Activated naive CD8-positive, alpha-beta T cell treated with anti-CD3 and anti-CD28 coated beads, Interleukin-2, amount 10 ng/mL, durations not matched to agents 7 days and 5 days (primary cell): ENCODE results near the gene LRRTM2. TPM values are rescaled to one million over a fixed set of nuclear protein-coding genes. Genes with fewer than 3 reads are reported as not detected.
"Not testable (repeated sequence)": the region's sequence is repeated elsewhere in the genome, so short reads cannot be mapped to it uniquely, and the experiment has no call there.

Source experiments
- ATAC-seq: fragments of 150-1000 bp; cut with Tn5 transposase; one replicate; pipeline ENCODE4 v1.10.0; 2021; ENCODE audit warnings: low read depth, moderate library complexity
- POLR2A ChIA-PET: fragments of 350-600 bp; sonication (Branson Sonifier 250); formaldehyde crosslinking; loops from one replicate; lab custom pipeline; 2021; ENCODE audit warnings: antibody characterized with exemption; lab: Charles Lee
- DNase-seq: peaks from one replicate; pipeline ENCODE4 v3.0.0; 2021
- H3K27ac Mint-ChIP-seq: one replicate; pipeline ENCODE4 v1.8.0; 2022; ENCODE audit warnings: mild to moderate bottlenecking, mixed read lengths
- H3K27me3 Mint-ChIP-seq: one replicate; pipeline ENCODE4 v1.8.0; 2022; ENCODE audit warnings: mild to moderate bottlenecking, moderate library complexity, mixed read lengths
- H3K36me3 Mint-ChIP-seq: one replicate; pipeline ENCODE4 v1.8.0; 2021; ENCODE audit warnings: mild to moderate bottlenecking, mixed read lengths
- H3K4me1 Mint-ChIP-seq: one replicate; pipeline ENCODE4 v1.8.0; 2021; ENCODE audit warnings: mixed read lengths
- H3K4me3 Mint-ChIP-seq: one replicate; pipeline ENCODE4 v1.8.0; 2022; ENCODE audit warnings: mild to moderate bottlenecking, moderate library complexity, mixed read lengths
- H3K9me3 Mint-ChIP-seq: one replicate; pipeline ENCODE4 v1.8.0; 2021; ENCODE audit warnings: mixed read lengths
- total RNA-seq, 2 experiments: library from RNA; stranded (reverse); gene quantifications; one replicate each; pipeline ENCODE4 v1.2.3, GENCODE V29; 2021

Gene LRRTM2
- total RNA-seq, 2 experiments from 2014 or later, result 0.06 to 0.26 TPM

DNA sequence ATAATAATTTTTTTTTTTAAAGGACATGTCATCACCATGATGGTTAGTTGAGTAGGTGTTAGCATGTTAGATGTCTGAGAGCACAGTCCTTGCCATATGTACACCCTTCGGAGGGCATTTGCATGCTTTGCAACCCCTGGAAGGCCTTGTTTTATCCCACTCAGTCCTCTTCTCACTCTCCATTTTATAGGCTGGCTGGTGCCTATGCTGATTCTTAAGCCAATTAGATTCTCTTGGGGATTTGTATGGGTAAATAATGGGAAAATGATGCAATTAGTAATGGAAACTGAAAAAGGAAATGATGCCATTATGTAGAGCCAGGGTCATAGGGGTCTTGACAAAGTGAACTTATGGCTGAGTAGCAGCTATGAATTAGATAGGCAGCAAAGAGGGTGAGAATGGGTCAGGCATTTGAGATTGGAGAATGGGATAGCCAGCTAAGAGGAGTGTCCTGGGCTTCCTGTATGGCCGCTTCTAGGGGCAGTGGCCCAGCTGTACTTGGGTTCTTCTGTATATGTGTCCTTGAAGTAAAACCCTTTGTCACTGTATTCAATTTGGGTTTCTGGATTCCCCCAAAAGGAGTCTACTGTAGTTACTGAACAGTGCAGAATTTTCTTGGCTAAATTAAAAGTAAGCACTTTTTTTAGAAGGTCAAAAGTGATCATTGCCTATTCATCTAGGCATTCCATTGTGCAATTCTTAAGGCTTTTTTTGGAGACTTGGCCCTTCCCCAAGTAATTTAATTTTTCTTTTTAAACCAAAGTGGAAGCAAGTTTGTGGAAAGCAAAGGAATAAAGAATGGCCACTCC is 31.6 kb downstream of the LRRTM2 start:
- POLR2A ChIA-PET, result no interaction called here
- no peaks in the 10 kb centered on the region for H3K9me3 Mint-ChIP-seq
- H3K27me3 Mint-ChIP-seq, result peaks cover 14% of the 10 kb centered on the region
- H3K27ac Mint-ChIP-seq, result no peak overlapping the region
- peaks cover 4% of the 10 kb centered on the region for H3K4me1 Mint-ChIP-seq
- DNase-seq (no peak), ATAC-seq (no peak)
- H3K4me3 Mint-ChIP-seq, result no peak overlapping the region
- H3K36me3 Mint-ChIP-seq, result no peaks in the 10 kb centered on the region

DNA sequence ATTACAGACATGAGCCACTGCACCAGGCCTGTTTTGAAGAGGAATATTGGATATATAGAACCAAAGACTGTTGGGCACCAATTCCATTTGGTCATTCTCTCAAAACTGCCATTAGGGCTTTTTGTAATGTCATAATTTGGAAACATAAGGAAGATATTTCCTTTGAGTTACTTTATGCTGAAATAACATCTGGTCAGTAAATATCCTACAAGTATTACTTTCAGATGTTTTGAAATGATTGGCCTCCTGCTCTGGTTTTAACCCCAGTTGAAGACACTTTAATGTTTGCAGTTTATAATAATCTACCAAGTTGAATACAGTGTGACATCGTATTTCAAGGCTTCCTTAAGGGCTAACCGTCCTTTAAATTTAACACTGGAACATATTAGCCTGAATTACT is 33.6 kb downstream of the LRRTM2 start:
- H3K27me3 Mint-ChIP-seq, result peaks cover 15% of the 10 kb centered on the region
- no peak overlapping the region for H3K4me3 Mint-ChIP-seq
- H3K27ac Mint-ChIP-seq, result no peak overlapping the region
- ATAC-seq (no peak), DNase-seq (no peak)
- H3K9me3 Mint-ChIP-seq, result no peaks in the 10 kb centered on the region
- POLR2A ChIA-PET, result no interaction called here
- H3K36me3 Mint-ChIP-seq, result no peaks in the 10 kb centered on the region
- no peaks in the 10 kb centered on the region for H3K4me1 Mint-ChIP-seq

DNA sequence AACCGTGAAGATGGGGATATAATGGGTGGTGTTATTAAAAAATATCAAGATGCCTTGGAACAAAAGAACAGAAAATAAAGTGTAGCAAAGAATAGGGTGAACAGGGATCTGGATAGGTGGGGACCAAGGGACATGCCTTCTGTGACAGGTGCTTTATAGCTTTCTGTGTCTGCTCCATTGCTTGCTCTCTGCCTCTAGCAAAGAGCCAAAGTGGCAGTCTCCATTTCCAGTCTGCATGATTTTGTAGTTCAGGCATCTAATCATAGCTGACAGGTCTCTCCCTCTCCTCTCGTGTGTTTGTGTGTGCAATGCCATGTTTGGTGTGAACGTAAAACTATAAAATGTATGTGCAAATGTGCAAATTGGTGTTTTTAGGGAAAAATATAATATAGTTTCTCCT is 35.0 kb downstream of the LRRTM2 start:
- Mint-ChIP-seq H3K27me3 (peaks cover 19% of the 10 kb centered on the region), H3K4me1 (no peaks in the 10 kb centered on the region), H3K4me3 (no peak overlapping the region), H3K9me3 (no peaks in the 10 kb centered on the region), H3K36me3 (no peaks in the 10 kb centered on the region), H3K27ac (no peak overlapping the region)
- ATAC-seq (no peak), DNase-seq (no peak)
- POLR2A ChIA-PET, result no interaction called here

GRCh38 chr5:138837160-138837559 is 38.0 kb downstream of the LRRTM2 start:
- Mint-ChIP-seq H3K4me3 (no peak overlapping the region), H3K9me3 (no peaks in the 10 kb centered on the region), H3K4me1 (peaks cover 2% of the 10 kb centered on the region), H3K27ac (no peak overlapping the region), H3K36me3 (no peaks in the 10 kb centered on the region), H3K27me3 (peaks cover 26% of the 10 kb centered on the region)
- DNase-seq, result no peak
- POLR2A ChIA-PET, result no interaction called here
- no peak for ATAC-seq

DNA sequence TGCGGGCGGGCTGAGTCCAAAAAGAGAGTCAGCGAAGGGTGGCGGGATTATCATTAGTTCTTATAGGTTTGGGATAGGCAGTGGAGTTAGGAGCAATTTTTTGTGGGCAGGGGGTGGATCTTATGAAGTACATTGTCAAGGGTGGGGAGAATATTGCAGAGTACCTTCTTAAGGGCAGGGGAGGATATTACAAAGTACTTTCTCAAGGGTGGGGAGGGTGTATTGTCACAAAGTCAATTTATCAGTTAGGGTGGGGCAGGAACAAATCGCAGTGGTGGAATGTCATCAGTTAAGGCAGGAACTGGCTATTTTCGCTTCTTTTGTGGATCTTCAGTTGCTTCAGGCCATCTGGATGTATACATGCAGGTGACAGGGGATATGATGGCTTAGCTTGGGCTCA is 40.3 kb downstream of the LRRTM2 start:
- H3K27me3 Mint-ChIP-seq, result peaks cover 23% of the 10 kb centered on the region
- H3K4me3 Mint-ChIP-seq, ATAC-seq, H3K27ac Mint-ChIP-seq, DNase-seq, POLR2A ChIA-PET, H3K36me3 Mint-ChIP-seq, H3K4me1 Mint-ChIP-seq, H3K9me3 Mint-ChIP-seq: not testable (repeated sequence)

DNA sequence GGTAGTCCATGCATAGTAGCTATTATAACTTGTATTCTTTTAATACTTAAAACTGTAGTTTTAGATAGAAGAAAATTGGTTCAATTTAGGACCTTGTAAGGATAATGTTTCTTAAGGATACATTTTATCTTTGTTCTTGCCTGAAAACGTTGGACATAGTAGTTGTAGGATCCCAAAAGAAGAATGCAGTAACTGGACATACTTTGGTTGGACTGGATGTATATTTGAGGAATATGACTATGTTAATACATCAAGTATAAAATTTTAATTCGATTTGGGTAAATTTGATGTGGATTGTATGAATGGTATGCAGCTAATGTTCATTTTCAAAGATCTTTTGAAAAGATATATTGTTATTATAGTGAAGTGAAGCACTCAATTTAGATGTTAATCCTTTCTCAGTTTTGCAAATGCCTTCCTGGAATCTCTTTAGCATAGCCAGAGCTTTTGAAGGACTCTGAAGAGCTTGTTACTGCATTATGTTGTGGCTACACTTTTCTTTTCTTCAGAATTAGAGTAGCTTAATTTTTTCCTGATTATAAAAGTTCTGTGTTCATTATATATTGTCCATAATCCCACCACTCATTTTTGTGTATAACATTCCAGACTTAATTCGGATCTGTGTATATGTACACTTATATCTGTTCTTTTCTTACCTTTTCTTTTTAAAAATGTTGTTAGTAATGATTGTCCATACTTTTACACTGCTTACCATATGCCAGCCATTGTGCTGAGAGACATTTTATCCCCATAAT is 41.2 kb downstream of the LRRTM2 start:
- H3K4me3 Mint-ChIP-seq, result no peak overlapping the region
- no peaks in the 10 kb centered on the region for H3K36me3 Mint-ChIP-seq
- H3K27ac Mint-ChIP-seq, result no peak overlapping the region
- ATAC-seq, result no peak
- POLR2A ChIA-PET, result no interaction called here
- peaks cover 2% of the 10 kb centered on the region for H3K4me1 Mint-ChIP-seq
- H3K27me3 Mint-ChIP-seq, result peaks cover 26% of the 10 kb centered on the region
- no peaks in the 10 kb centered on the region for H3K9me3 Mint-ChIP-seq
- no peak for DNase-seq

- POLR2A ChIA-PET, result no interaction called here
- Mint-ChIP-seq H3K27ac (no peak overlapping the region), H3K4me3 (no peak overlapping the region), H3K9me3 (no peaks in the 10 kb centered on the region), H3K4me1 (peaks cover 2% of the 10 kb centered on the region), H3K36me3 (no peaks in the 10 kb centered on the region), H3K27me3 (peaks cover 23% of the 10 kb centered on the region)
- no peak for DNase-seq
- ATAC-seq, result no peak
These were observed 42.1 kb downstream of the LRRTM2 start for GRCh38 chr5:138833080-138833479.

DNA sequence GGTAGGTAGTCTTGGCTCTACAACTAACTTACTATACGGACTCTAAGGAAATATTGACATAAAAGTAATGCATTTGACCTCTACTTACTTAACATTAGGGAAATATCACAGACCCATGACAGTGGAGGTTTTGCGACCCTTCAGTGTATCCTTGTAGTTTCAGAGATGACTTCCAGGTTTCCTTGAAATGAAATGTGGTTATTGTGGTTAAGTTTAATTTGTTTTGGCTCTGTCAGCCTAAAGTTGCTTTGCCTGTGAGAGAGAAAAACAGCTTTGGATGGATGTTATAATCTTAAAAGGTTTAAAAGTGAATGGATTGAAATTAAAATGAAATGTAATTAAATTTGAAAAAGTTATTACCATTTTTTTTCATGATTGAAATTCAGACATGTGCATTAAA is 42.9 kb downstream of the LRRTM2 start:
- ATAC-seq (no peak), DNase-seq (no peak)
- Mint-ChIP-seq H3K9me3 (no peaks in the 10 kb centered on the region), H3K4me1 (peaks cover 2% of the 10 kb centered on the region), H3K27me3 (peaks cover 24% of the 10 kb centered on the region), H3K4me3 (no peak overlapping the region), H3K36me3 (no peaks in the 10 kb centered on the region), H3K27ac (no peak overlapping the region)
- POLR2A ChIA-PET, result no interaction called here

- Mint-ChIP-seq H3K27me3 (peaks cover 25% of the 10 kb centered on the region), H3K9me3 (no peaks in the 10 kb centered on the region), H3K36me3 (no peaks in the 10 kb centered on the region), H3K27ac (no peak overlapping the region), H3K4me1 (peaks cover 2% of the 10 kb centered on the region), H3K4me3 (no peak overlapping the region)
- no peak for DNase-seq
- no peak for ATAC-seq
- POLR2A ChIA-PET, result no interaction called here
These were observed 43.4 kb downstream of the LRRTM2 start for GRCh38 chr5:138831703-138832102.

- POLR2A ChIA-PET, result no interaction called here
- Mint-ChIP-seq H3K4me3 (no peak overlapping the region), H3K36me3 (no peaks in the 10 kb centered on the region), H3K27me3 (peaks cover 18% of the 10 kb centered on the region), H3K4me1 (peaks cover 2% of the 10 kb centered on the region), H3K27ac (no peak overlapping the region), H3K9me3 (no peaks in the 10 kb centered on the region)
- DNase-seq (no peak), ATAC-seq (no peak)
These were observed 45.8 kb downstream of the LRRTM2 start for GRCh38 chr5:138829341-138829740.

DNA sequence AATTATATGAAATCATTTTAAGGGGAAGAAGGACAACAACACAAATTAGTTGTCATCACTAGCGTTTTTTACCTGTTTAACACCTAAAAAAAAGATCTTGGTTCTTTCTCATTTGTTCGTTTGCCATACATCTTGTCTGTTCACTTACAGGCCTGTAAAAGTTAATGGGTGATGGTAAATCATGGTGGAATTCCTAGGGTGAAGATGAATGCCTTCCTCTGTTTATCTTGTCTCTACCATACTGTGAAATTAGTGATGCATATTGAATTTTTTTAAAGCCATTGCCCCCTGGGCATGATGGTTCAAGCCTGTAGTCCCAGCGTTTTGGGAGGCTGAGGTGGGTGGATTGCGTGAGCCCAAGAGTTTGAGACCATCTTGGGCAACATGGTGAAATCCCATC is 46.6 kb downstream of the LRRTM2 start:
- Mint-ChIP-seq H3K4me3 (no peak overlapping the region), H3K36me3 (no peaks in the 10 kb centered on the region), H3K27ac (no peak overlapping the region), H3K4me1 (peaks cover 2% of the 10 kb centered on the region), H3K27me3 (peaks cover 14% of the 10 kb centered on the region), H3K9me3 (no peaks in the 10 kb centered on the region)
- POLR2A ChIA-PET, result no interaction called here
- DNase-seq (no peak), ATAC-seq (no peak)

GRCh38 chr5:138824924-138825863 is 49.9 kb downstream of the LRRTM2 start:
- Mint-ChIP-seq H3K36me3 (no peaks in the 10 kb centered on the region), H3K9me3 (no peaks in the 10 kb centered on the region), H3K4me1 (no peaks in the 10 kb centered on the region), H3K27ac (no peak overlapping the region), H3K4me3 (no peak overlapping the region), H3K27me3 (peaks cover 24% of the 10 kb centered on the region)
- ATAC-seq, result no peak
- POLR2A ChIA-PET, result no interaction called here
- no peak for DNase-seq

DNA sequence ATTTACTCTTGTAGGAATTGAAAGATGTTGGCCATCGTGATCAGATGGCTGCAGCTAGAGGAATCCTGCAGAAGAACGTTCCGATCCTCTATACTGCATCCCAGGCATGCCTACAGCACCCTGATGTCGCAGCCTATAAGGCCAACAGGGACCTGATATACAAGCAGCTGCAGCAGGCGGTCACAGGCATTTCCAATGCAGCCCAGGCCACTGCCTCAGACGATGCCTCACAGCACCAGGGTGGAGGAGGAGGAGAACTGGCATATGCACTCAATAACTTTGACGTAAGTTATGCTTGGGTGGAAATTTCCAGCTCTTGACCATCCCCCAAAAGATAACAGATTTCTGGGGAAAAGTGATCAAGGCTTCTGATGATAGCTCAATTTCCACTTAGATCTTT is 50.6 kb downstream of the LRRTM2 start:
- H3K27ac Mint-ChIP-seq, result no peak overlapping the region
- POLR2A ChIA-PET, result no interaction called here
- no peaks in the 10 kb centered on the region for H3K9me3 Mint-ChIP-seq
- ATAC-seq, result no peak
- no peak for DNase-seq
- no peak overlapping the region for H3K4me3 Mint-ChIP-seq
- H3K27me3 Mint-ChIP-seq, result peaks cover 24% of the 10 kb centered on the region
- H3K36me3 Mint-ChIP-seq, result no peaks in the 10 kb centered on the region
- no peaks in the 10 kb centered on the region for H3K4me1 Mint-ChIP-seq
